ELF-1 (cell line): ENCODE results near the gene SOCS7.

ENCODE experiments used
- DNase-seq: peaks from one replicate; pipeline ENCODE4 v3.0.0-alpha.2; 2016; ENCODE audit warnings: low read depth, low spot score

SOCS7 gene

DNA sequence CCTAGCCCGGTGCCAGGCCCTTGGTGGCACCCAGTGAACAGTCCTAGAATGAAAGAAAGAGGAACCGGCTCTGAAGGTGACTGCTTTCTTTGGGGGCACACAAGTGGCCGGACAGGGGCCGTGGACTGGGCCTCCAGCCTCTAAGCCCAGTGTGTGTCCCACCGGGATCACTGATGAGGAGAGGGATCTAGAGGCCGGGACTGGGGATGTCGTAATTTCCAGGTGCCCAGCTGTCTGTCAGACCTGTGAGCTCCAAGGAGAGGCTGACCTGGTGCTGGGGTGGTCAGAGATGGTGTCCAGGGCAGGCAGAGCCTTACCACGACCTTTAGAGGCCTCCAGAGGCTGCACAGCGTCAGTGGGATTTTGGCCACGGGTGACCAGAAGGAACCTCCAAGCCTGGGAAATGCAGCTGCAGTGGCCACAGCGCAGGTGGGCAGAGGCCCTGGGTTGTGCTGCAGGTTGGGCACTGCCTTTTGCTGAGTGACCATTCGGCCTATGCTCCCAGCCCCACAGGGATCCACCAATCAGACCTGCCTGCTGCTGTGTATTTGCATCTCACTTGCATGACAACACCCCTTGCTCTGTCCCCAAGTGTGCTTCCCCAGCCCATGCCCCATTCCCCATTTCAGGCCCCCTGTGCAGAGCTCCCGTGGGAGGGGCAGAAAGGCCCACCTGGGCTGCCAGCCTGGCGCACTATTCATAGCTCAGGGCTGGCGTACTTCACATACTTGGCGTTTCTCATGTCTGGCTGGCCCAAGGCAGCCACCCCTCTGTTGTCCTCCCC lies 89.2 kb downstream of the SOCS7 start:
- DNase-seq: peak; percentile 73

DNA sequence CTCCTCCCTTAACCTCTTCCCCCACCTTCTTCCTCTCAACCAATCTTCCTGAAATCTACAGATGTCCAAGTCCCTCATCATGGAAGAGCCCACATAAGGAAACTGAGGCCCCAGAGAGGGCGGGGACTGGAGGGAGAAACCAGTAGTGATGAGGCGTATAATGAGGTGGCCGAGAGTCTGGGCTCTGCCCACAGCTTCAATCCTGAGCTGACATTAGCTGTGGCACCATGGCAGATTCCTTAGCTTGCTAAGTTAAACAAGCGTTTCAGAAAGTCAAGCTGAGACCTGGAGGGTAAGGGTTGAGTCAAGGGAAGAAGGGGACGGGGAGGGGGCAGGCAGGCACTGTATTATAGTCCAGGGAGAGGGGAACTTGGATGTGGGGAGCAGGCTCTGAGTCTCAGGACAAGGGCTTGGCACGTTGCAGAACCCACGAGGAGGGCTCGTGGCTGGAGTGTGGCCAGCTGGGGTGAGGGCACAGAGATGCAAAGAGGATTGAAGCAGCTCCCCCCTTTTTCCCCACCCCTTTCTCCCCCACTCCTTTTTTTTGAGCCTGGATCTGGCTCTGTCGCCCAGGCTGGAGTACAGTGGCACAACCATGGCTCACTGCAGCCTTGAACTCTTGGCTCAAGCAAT lies 89.9 kb downstream of the SOCS7 start:
- no peak for DNase-seq

DNA sequence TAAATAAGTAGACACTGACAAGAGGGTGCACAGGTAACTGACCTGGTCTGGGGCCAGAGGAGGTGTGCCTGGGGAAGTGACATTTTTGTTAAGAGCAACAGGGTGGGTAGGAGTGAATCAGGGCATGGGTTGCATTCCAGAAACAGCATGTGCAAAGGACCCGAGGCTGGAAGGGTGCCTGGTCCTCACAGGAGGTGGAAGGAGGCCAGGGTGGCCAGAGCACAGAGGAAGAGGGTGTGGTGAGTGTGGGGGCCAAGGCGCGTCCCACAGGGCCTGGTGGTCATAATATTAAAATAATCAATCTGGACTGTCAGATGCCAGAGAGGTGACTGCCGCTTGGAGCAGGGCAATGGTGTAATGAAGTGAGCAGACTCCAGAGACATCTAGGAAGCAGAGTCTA lies 90.9 kb downstream of the SOCS7 start:
- no peak for DNase-seq

DNA sequence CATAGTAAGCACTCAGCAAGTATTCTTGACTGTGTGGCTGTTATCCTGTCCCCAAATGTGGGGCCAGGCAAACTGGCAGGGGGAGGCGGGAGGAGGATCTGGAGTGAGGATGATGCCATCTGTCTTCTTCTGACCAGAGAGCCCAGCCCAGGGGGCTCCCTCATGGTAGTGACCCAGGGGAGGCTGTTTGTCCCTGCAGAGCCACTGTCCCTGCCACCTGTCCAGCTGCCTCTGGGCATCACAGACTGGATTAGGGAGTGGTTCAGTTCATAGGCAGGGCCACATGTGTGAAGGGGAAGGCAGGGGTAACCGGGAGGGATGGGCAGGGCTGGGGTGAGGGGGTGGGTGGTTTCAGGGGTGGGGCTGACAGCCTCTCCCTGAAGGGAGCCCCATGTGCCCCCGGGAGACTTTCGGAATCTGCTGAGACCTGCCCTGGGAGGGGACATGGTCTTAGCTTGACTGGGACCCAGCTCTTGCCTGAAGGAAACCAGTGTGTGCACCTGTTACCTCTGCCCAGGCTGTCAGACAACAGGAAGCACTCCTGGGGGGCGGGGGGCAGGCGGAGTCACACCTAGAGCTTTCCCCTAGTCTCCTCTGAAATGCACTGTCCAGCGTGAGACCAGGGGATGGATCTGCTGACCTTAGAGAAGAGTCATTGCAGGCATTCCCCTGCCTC lies 91.8 kb downstream of the SOCS7 start:
- DNase-seq: no peak

DNA sequence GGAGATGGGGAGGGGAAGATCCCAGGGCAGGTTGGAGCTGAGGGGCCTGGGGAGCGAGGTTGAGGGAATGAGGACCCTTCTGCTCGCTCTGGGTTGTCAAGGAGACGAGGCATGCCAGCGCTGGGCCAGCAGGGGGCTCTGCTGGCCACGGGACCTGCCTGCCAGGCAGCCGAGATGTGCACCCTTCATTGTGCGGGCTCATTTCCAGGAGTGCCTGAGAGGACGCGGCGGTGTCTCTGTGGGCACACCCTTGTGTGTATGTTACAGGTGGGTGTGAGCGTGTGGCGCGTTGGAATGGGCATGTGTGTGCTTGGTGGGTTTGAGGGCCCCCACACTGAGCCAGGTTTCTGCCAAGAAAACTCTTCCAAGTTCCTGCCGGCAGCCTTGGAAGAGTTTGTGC lies 92.5 kb downstream of the SOCS7 start:
- DNase-seq: peak; percentile 82

DNA sequence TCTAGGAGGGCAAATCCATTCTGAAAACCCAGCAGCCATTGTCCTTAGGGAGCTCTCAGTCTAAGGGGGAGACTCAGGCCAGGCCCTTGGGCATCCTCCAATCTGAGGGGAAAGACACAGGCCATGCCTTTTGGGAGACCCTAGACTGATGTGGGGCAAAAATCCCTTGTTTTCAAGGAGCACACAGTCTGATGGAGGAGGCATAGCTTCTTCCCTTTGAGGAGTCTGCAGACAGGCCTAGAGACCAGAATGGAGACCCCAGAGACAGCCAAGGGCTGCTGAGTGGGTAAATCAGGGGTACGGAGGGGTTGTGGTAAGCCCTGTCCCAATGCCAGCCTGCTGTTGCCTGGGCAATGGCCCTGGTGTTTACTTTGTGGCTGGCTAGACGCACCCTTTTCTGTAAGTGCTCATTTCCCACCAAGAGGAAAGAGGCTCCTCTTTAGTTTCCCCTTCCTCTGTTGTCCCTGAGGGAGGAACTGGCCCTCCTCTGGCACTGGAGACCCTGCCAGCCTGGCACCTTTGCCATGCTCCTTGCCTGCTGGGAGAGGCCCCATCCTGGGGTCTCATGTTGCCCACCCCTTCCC lies 96.0 kb downstream of the SOCS7 start:
- no peak for DNase-seq

DNA sequence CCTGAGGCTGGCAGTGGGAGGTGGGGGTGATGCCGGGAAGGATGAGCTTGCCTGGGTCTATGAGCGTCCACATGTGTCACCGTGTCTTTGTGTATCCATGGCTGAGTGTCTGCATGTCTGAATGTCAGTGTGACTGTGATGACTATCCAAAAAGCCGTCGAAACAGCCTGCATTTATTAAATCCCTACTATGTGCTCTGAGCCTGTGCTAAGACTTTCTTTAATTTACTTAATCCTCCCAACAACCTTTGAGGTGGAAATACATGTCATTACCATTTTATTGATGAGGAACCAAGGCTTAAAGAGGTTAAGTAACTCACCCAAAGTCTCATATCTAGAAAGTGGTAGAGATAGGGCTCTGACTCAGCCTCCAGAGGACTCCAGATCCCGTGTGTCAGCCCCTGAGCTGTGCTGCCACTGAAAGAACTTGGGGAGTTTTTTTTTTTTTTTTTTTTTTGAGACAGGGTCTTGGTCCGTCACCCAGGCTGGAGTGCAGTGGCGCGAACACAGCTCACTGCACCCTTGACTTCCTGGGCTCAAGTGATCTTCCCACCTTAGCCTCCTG lies 96.6 kb downstream of the SOCS7 start:
- DNase-seq: no peak

DNA sequence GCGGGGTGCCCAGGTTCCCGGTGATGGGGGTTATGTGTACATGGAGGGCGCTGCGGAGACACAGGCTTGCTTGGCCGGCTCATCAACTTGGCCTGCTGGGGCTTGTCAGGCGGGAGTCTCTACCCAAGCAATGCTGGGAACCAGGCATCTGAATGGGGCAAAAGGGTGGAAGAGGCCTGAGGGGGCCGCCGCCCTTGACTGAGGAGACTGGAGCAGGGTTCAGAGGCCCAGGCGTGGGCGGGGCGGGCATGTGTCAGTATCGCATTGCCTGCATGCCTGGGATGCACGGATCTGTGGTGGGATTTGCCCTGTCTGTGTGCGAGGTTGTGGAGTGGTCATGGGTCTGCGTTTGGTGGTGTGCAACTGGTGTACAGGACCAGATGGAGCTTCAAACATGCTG lies 97.7 kb downstream of the SOCS7 start:
- DNase-seq: peak; percentile 80

DNA sequence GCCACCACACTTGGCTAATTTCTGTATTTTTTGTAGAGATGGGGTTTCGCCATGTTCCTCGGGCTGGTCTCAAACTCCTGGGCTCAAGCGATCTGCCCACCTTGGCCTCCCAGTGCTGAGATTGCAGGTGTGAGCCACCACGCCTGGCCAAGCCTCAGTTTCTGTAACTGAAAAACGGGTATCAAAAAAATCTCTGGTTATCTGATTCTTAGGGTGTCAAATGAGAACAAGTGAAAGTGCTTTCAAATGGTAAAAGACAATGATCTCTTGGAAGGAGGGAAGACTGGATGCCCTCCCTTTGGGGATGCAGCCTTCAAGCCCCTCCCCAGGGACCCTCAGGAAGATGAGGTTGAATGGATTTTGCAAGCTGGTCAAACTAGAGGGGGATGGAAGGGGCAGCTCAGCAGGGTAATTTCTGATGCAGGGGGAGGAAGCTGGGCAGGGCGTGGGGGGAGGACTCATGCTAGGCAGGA lies 98.9 kb downstream of the SOCS7 start:
- DNase-seq: no peak

DNA sequence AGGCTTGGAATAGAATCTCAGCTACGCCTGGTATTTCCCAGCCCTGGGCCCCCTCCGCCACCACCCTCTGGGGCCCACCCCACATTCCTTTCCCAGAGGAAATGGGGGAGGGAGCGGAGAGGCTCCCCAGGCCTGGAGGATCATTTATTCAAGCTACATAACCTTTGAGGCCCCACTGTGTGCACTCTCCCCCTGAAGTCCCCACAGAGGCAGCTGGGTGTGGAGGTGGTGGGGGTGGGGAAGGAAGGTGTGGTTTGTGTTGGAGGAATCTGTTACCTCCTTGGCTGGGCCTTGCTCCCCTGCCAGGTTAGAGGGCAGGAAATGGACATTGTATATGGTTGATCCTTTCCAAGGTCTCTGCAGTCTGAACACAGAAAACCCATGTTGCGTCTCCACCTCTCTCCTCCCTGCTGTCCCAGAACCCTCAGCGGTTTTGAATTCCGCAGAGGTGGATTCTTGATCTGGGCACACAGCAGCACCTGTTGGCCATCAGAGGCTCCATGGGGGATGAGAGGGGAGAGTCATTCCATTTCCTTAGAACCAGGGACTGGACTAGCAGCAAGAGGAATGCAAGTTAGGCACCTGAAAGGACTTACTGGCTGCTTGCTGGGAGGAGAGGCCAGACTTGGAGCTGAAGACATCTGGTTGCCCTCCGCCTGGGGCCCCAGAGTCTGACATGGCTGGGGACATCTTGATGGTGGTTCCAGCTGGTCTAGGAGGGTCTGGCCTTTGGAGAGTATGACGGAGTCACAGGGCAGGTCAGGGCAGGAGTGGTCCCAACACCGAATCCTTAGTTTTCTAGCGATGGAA lies 99.6 kb downstream of the SOCS7 start:
- DNase-seq: peak; percentile 88

DNA sequence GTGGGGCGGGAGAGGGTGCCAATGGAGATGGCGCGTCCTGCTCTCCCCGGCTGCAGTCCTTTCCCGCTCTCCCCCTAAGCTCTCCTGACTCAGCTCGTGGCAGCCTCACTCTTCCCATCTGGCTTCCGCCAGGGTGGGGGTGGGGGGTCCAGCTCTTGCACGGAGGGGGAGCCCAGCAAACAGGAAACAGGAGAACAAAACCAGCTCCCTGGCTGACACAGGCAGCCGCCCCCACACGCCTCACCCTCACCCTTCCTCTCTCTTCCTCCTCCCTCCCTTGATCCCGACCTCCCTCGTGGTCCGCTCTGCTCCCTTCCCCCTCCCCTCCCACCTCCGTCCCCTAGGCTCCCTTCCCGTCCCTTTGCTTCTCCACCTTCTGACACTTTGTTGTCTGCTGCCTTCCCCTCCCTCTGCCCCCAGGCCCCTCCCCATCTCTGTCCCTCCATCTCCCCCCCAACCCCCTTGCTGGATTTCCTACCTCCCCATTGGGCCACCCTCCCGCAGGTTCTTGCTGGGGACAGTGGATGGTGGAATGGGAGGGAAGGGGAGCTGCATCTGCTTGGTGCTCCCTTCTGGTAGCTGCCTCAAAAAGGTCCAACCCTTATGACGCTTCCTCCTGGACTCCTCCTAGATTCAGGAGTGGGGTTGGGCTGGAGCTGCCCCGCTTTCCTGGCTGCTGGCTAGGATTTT lies 100.3 kb downstream of the SOCS7 start:
- DNase-seq: peak; percentile 82

DNA sequence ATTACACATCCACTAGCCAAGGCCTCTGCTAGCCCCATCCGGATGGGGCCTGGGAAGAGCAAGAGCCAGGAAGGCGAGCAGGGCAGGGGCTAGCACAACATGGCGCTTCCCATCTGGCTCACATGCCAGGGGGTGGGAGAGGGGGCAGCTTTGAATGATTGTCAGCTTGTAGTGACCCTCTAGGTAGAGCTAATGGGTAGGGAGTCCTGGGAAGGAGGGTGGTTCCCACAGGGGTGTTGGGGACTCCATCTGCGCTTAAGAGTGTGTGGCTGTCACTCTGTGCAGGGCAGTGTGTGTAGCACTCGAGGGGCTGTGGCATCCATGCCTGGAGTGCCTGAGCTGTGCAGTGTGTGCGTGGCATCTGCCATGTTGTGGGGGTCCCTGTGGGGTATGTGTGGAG lies 101.1 kb downstream of the SOCS7 start:
- DNase-seq: no peak

DNA sequence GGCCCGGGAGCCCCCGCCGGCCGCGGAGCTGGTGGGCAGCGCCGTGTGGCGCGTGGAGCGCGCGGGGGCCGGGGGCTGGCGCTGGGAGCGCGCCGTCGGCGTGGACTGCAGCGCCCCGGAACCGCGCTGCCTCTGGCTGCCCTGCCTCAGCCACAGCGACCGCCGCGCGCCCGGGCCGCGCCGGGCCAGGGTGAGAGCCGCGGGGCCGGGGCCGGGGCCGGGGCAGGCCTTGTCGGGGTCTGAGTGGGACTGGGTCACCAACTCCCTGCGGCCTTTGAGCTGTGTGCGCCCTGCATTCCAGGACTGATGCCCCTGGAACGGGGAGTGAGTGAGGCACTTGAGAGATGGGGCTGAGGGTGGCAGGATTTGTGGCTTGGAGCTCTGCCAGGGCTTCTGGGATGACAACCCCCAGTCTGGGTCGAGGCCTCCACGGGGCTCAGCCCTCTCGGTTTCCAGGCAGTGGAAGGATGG lies 102.3 kb downstream of the SOCS7 start:
- DNase-seq: no peak

DNA sequence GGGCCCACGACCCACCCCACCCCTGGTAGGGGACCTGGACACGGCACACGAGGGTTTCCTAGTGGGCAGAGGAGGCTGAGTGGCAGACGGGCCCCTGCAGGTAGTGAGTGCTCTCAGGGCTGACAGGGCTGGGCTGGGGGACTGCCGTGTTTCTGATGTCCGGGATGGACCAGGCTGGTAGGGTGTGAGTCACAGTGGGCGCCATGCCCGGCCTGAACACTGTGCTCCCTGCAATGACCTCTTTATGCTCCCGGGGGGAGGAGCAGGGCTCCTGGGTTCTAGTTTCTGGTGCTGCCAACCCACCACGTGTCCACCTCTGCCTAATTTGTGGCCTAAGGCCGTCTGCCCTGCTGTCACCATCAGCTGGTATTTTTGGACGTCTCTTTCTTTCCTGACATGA lies 102.9 kb downstream of the SOCS7 start:
- no peak for DNase-seq
